Body of pancreas (tissue), 4 donors: ENCODE results near the gene TMEM182. TPM values are rescaled to one million over a fixed set of nuclear protein-coding genes. Genes with fewer than 3 reads are reported as not detected.

Experiments used
- ATAC-seq: fragments of 150-250 bp; one replicate; pipeline ENCODE4 v1.9.1; 2016
- DNase-seq, 4 donors: peaks; one replicate each; pipeline ENCODE4 v3.0.0-alpha.2; 2019
- H3K27ac ChIP-seq, 4 donors: fragments of 200-600 bp; sonication (generic); 1 replicate in 3 of 4; 2 replicates in 1 of 4; pipeline versions ENCODE4 v1.5.1 to v1.6.1; 2016 to 2019; ENCODE audit warnings: mild to moderate bottlenecking in 1 of 4, mixed read lengths in 1 of 4, moderate library complexity in 1 of 4
- H3K27me3 ChIP-seq, 2 donors: fragments of 200-600 bp; sonication (generic); one replicate each; pipeline ENCODE4 v1.6.0; 2016; ENCODE audit warnings: mild to moderate bottlenecking in 1 of 2
- H3K36me3 ChIP-seq, 2 donors: fragments of 200-600 bp; sonication (generic); replicated peaks in 1 of 2; 2 replicates each; pipeline ENCODE4 v1.5.1; 2016; ENCODE audit warnings: low read depth in 2 of 2; ENCODE audit not compliant: insufficient read depth in 1 of 2
- H3K4me1 ChIP-seq: fragments of 200-600 bp; sonication (generic); one replicate; pipeline ENCODE4 v1.6.0; 2016
- H3K4me3 ChIP-seq, 2 donors: fragments of 200-600 bp; sonication (generic); 1 replicate in 1 of 2; 2 replicates in 1 of 2; pipeline ENCODE4 v1.5.1; 2016 to 2019
- H3K9me3 ChIP-seq, 3 donors: fragments of 200-600 bp; sonication (generic); 1 replicate in 2 of 3; 2 replicates in 1 of 3; pipeline ENCODE4 v1.5.1; 2016
- POLR2A ChIP-seq, 3 donors: fragments of 450-650 bp; IDR thresholded peaks; one replicate each; pipeline ENCODE4 v1.6.1; 2016; ENCODE audit warnings: antibody characterized with exemption in 3 of 3, mild to moderate bottlenecking in 2 of 3
- WGBS, 2 donors: methylation state at CpG; one replicate each; pipeline ENCODE4 v1.1.5; 2017; 5-methylcytosine and 5-hydroxymethylcytosine counted together
- intact Hi-C: fragments of 100-400 bp; cut with DNase I; formaldehyde crosslinking; loops from one replicate; pipeline ENCODE4 v1.15.1; 2023
- total RNA-seq, 2 donors: library from RNA; depleted of rRNA; stranded (reverse); fragments of >200 nt; gene quantifications; one replicate each; pipeline ENCODE4 v1.1.0, GENCODE V29; 2016
- TF ChIP-seq, protein P1 (sequence below), 7 experiments: fragments of 450-650 bp in 4 of 7; fragments of 200-600 bp in 3 of 7; sonication (generic) in 3 of 7; IDR thresholded peaks; one replicate each; pipeline ENCODE4 v1.5.1; 2016 to 2019; ENCODE audit warnings: antibody characterized with exemption in 7 of 7

The TMEM182 gene
- total RNA-seq, 2 donors from 2014 or later, result 0.33 to 1.8 TPM

DNA sequence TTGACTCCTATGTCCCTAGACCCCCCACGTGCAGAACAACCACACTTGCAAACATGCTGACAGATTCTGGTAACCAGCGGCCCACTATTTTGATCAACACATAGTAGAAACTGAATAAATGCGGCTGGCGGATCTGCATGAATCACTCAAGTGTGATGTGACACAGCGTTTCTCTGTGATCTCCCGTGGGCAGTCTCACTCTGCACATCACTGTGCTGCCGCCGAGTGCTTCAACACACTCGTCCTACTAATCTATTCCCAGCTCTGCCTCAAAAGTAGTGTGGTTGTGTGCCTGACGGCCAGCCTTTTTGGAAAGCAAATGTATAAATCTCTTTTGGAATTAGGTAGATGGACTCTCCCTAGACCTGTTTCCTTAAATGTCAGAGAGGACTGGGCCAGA, 37.3 kb upstream of the TMEM182 start:
- H3K9me3 ChIP-seq, result no peaks in the 10 kb centered on the region
- DNase-seq (no peak), ATAC-seq (no peak)
- no peaks in the 10 kb centered on the region for H3K27me3 ChIP-seq
- no peak overlapping the region for H3K4me3 ChIP-seq
- TF ChIP-seq, protein P1, sequence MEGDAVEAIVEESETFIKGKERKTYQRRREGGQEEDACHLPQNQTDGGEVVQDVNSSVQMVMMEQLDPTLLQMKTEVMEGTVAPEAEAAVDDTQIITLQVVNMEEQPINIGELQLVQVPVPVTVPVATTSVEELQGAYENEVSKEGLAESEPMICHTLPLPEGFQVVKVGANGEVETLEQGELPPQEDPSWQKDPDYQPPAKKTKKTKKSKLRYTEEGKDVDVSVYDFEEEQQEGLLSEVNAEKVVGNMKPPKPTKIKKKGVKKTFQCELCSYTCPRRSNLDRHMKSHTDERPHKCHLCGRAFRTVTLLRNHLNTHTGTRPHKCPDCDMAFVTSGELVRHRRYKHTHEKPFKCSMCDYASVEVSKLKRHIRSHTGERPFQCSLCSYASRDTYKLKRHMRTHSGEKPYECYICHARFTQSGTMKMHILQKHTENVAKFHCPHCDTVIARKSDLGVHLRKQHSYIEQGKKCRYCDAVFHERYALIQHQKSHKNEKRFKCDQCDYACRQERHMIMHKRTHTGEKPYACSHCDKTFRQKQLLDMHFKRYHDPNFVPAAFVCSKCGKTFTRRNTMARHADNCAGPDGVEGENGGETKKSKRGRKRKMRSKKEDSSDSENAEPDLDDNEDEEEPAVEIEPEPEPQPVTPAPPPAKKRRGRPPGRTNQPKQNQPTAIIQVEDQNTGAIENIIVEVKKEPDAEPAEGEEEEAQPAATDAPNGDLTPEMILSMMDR (IDR thresholded peaks at IDR 0.05), result no peak
- no peak for TF ChIP-seq POLR2A (IDR thresholded peaks at IDR 0.05)
- H3K36me3 ChIP-seq, result peaks cover 0 to 8% of the 10 kb centered on the region in 2 donors
- no peak overlapping the region for H3K27ac ChIP-seq
- 87 to 88% methylated on average over 10 of the region's 10 CpGs for WGBS, 2 donors
- intact Hi-C loops, result no loop called here
- H3K4me1 ChIP-seq, result peaks cover 9% of the 10 kb centered on the region

DNA sequence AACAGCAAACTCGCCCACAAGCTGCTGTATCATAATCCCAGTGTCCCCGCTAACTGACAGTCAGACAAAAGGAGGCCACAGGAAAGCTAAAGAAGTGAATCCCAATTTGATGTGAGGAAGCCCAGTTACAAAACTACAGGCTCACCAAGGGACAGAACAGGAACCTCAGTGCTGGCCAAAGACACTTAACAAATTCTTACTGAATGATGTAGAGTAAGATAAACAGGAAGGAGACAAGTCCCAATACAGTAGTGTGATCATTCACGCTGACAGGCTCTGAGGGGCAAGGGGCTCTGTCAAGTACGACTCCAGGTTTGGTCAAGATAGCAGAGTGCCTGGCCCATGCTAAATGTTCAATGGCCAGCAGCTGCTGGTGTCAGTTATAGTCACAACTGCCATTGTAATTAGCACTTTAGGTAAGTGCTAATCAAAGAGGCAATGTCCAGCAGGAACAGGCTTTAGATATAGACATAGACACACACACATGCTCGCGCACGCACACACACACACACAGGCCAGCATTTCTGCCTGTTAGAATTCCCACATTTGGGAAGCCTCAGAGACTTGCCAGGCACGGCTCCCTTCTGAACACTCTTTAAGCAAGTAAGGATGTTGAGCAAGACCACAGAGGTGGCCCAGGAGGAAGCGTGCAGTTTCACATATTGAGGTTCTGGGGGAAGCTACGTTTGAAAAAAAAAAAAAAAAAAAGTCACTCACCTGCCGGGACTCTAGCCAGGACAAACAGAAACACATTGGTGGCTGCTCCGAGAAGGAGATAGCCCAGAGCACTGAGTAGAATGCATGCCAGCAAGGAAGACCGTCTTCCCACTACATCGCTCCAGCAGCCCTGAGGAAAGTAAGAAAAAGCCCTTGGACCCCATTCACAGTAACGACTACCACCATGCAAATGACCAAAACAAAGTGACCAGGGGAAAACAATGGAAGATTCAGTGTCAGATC, 35.4 kb upstream of the TMEM182 start:
- TF ChIP-seq POLR2A (IDR thresholded peaks at IDR 0.05), result no peak
- TF ChIP-seq, protein P1 (IDR thresholded peaks at IDR 0.05), result no peak
- H3K27me3 ChIP-seq, result no peaks in the 10 kb centered on the region
- no peak overlapping the region for H3K27ac ChIP-seq
- DNase-seq (peak in 3 of 4 donors; percentile 23 to 26 (median 25)), ATAC-seq (peak; percentile 30)
- no peaks in the 10 kb centered on the region for H3K9me3 ChIP-seq
- intact Hi-C loops, result no loop called here
- 45 to 49% methylated on average over 15 of the region's 15 CpGs for WGBS, 2 donors
- no peak overlapping the region for H3K4me3 ChIP-seq
- peaks cover 9% of the 10 kb centered on the region for H3K4me1 ChIP-seq
- H3K36me3 ChIP-seq, result peaks cover 0 to 9% of the 10 kb centered on the region in 2 donors

DNA sequence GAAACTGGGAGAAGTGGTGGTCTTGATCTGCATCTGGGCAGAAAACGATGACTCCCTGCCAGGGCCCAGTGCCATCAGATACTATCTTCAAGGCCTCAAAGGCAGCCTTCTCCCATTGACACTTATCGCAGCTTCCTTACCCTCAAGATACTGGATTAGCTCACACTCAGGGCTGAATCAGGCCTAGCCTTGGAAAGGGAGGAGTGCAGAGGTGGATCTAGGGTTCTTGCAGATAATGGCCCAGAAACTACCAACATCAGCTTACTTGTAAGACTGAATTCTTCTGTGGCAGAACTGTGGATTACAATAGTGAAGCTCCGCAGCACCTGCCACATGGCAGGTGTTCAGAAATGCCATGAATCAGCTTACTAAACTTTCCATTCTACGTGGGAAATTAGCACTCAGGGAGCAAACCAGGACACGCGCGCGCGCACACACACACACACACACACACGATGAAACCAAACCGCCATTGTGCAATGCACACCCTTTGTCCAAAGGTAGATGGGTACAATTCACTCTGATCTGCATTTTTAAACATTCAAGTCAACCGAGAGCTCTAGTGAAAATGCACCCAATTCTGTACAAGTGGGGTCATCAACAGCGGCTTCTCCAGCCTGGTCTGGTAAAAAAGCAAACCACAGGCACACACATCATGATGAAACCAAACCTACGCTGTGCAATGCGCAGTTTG, 26.3 kb upstream of the TMEM182 start:
- peak overlapping the region; percentile 81 to 90 (median 88) for H3K27ac ChIP-seq
- H3K4me1 ChIP-seq, result peaks cover 29% of the 10 kb centered on the region
- H3K27me3 ChIP-seq, result no peaks in the 10 kb centered on the region
- intact Hi-C loops, result no loop called here
- ATAC-seq, result peak; percentile 71
- no peaks in the 10 kb centered on the region for H3K9me3 ChIP-seq
- H3K36me3 ChIP-seq, result peaks cover 0 to 8% of the 10 kb centered on the region in 2 donors
- TF ChIP-seq POLR2A (IDR thresholded peaks at IDR 0.05), result no peak
- TF ChIP-seq, protein P1 (IDR thresholded peaks at IDR 0.05), result no peak
- DNase-seq, result peak; percentile 59 to 68 (median 61)
- 13 to 23% methylated on average over 15 of the region's 15 CpGs for WGBS, 2 donors
- peak overlapping the region; percentile 74 to 76 for H3K4me3 ChIP-seq

DNA sequence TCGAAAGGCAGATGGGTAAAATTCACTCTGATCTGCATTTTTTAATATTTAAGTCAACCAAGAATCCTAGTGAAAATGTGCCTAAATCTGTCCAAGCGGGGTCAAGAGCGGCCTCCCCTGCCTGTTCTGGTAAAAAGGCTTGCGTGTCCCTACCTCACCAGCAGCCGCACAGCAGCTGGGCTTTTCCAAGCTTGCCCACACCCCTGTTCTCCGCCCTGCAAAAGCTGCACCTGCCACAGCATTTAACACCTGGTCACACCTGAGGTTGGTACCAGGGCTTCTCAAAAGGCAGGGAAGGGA, 25.8 kb upstream of the TMEM182 start:
- Histone ChIP-seq H3K4me3 (peak overlapping the region; percentile 74 to 76), H3K9me3 (no peaks in the 10 kb centered on the region), H3K27ac (peak overlapping the region; percentile 81 to 90 (median 88)), H3K27me3 (no peaks in the 10 kb centered on the region), H3K4me1 (peaks cover 29% of the 10 kb centered on the region), H3K36me3 (peaks cover 0 to 6% of the 10 kb centered on the region in 2 donors)
- DNase-seq (peak; percentile 53 to 65 (median 58)), ATAC-seq (peak; percentile 76)
- intact Hi-C loops, result no loop called here
- 2 to 8% methylated on average over 6 of the region's 6 CpGs for WGBS, 2 donors
- TF ChIP-seq, protein P1 (IDR thresholded peaks at IDR 0.05), result no peak
- no peak for TF ChIP-seq POLR2A (IDR thresholded peaks at IDR 0.05)
